Fibroblast of lung (primary cell): ENCODE data around the gene SFR1.

Source experiments
- EZH2 ChIP-seq: IDR thresholded peaks from 2 replicates; pipeline ENCODE4 v1.5.1; 2012; ENCODE audit warnings: low read length, control low read depth, mild to moderate bottlenecking; ENCODE audit errors: missing control alignments
- TF ChIP-seq, protein P1 (sequence below), 2 donors: IDR thresholded peaks in 1 of 2; conservative IDR thresholded peaks in 1 of 2; 1 replicate in 1 of 2; 2 replicates in 1 of 2; pipeline ENCODE4 v1.5.1; 2011 to 2012; ENCODE audit warnings: low read length in 2 of 2, control low read depth in 1 of 2, inconsistent platforms in 1 of 2, low read depth in 1 of 2, mild to moderate bottlenecking in 1 of 2

DNA sequence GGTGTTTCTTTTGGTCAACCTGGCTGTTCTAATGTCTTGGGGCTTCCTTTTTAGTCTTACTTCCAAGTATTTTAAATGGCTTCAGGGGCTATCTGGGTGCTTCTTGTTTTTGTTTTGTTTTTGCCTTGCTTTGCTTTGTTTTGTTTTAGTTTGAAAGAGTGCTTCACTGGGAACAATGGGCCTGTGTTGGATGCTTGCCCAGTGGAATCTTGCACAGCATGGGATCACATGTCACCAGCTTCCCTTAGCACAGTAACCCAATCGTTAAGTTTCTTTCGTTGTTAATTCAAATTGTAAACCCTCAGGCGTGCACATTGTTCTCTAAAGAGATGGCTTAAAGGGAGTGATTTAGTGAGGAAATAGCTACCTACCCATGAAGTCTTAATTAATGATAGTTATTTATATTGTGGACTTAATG lies 45.2 kb upstream of the SFR1 start:
- TF ChIP-seq, protein P1, sequence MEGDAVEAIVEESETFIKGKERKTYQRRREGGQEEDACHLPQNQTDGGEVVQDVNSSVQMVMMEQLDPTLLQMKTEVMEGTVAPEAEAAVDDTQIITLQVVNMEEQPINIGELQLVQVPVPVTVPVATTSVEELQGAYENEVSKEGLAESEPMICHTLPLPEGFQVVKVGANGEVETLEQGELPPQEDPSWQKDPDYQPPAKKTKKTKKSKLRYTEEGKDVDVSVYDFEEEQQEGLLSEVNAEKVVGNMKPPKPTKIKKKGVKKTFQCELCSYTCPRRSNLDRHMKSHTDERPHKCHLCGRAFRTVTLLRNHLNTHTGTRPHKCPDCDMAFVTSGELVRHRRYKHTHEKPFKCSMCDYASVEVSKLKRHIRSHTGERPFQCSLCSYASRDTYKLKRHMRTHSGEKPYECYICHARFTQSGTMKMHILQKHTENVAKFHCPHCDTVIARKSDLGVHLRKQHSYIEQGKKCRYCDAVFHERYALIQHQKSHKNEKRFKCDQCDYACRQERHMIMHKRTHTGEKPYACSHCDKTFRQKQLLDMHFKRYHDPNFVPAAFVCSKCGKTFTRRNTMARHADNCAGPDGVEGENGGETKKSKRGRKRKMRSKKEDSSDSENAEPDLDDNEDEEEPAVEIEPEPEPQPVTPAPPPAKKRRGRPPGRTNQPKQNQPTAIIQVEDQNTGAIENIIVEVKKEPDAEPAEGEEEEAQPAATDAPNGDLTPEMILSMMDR (conservative IDR thresholded peaks at IDR 0.05 in 1 of 2, IDR thresholded peaks at IDR 0.05 in 1 of 2; ENCODE audit: low read depth in 1 of 2, low read length in 2 of 2): no peak
- no peak for TF ChIP-seq EZH2
